ENCODE data around the gene XAB2.

XAB2 gene

GRCh38 chr19:7631577-7631976 lies 2.2 kb upstream of the XAB2 start:
- no peak overlapping the region for H3K4me3 ChIP-seq (ENCODE audit: low read depth, low read length)
- no peak for DNase-seq (ENCODE audit: low read depth)
- TF ChIP-seq CTCF (IDR thresholded peaks at IDR 0.05; ENCODE audit: control insufficient read depth, extremely low read depth, insufficient read depth), result no peak

GRCh38 chr19:7628589-7629311 lies 595 bp downstream of the XAB2 start:
- H3K4me3 ChIP-seq (ENCODE audit: low read depth, low read length), result peak overlapping the region; percentile 100
- DNase-seq (ENCODE audit: low read depth), result no peak
- TF ChIP-seq CTCF (IDR thresholded peaks at IDR 0.05; ENCODE audit: control insufficient read depth, extremely low read depth, insufficient read depth), result no peak

- no peak overlapping the region for H3K4me3 ChIP-seq (ENCODE audit: low read depth, low read length)
- no peak for TF ChIP-seq CTCF (IDR thresholded peaks at IDR 0.05; ENCODE audit: control insufficient read depth, extremely low read depth, insufficient read depth)
- DNase-seq (ENCODE audit: low read depth), result no peak
Measured at GRCh38 chr19:7627166-7627565, 2.2 kb downstream of the XAB2 start.

GRCh38 chr19:7625763-7626372 lies 3.5 kb downstream of the XAB2 start:
- DNase-seq (ENCODE audit: low read depth), result no peak
- TF ChIP-seq CTCF (IDR thresholded peaks at IDR 0.05; ENCODE audit: control insufficient read depth, extremely low read depth, insufficient read depth), result no peak
- no peak overlapping the region for H3K4me3 ChIP-seq (ENCODE audit: low read depth, low read length)

GRCh38 chr19:7624810-7625209 lies 4.5 kb downstream of the XAB2 start:
- DNase-seq (ENCODE audit: low read depth), result no peak
- H3K4me3 ChIP-seq (ENCODE audit: low read depth, low read length), result no peak overlapping the region
- TF ChIP-seq CTCF (IDR thresholded peaks at IDR 0.05; ENCODE audit: control insufficient read depth, extremely low read depth, insufficient read depth), result no peak

GRCh38 chr19:7623725-7624603 lies 5.4 kb downstream of the XAB2 start:
- TF ChIP-seq CTCF (IDR thresholded peaks at IDR 0.05; ENCODE audit: control insufficient read depth, extremely low read depth, insufficient read depth), result no peak
- no peak for DNase-seq (ENCODE audit: low read depth)
- H3K4me3 ChIP-seq (ENCODE audit: low read depth, low read length), result no peak overlapping the region
